NCI-H446 (cell line): ENCODE results near the gene WNT6.
A peak's percentile ranks its signal among the peaks of the same experiment; 100 is the strongest.

Experiments used
- DNase-seq, 2 experiments: peaks; one replicate each; lab custom pipeline; 2025; lab: John Stamatoyannopoulos, UW

The WNT6 gene

DNA sequence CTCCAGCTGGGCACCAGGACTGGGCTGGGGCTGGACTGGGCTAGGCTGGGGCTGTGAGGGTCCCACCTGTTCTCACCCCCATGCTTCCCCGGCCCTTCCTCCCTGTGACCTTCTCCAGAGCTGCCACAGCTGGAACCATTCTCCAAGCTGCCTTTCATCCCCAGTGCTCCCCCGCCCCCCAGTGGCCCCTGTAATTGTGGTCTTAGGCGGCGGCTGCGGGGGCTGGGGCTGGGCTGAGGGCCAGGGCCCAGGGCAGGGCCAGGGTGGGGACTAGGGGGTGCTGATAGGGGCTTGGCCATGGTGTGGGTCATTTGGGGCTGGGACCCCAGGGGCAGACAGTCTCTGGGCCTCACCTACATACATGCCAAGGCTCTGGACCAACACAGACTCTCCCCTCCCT is 18.3 kb downstream of the WNT6 start:
- no peak for DNase-seq

DNA sequence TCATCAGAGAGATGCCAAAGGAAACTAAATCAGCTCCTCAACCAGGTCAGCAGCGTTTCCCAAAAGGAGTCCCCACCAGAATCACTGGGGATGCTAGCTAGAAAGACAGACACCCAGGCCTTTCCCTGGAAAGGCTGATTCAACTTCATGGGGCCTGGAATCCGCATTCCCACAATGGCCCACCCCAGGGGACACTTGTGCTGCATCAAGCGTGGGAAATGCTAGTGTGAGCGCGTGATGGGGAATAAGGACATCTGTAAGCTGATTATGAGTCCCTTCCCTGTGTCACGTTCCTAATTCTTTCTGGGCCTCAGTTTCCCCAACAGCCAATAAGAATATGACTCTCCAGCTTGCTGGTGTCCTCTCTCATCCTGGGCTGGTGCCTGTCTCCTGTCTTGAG is 18.9 kb downstream of the WNT6 start:
- DNase-seq: no peak

GRCh38 chr2:218878926-218879761 is 19.5 kb downstream of the WNT6 start:
- no peak for DNase-seq

- no peak for DNase-seq
These were observed 20.1 kb downstream of the WNT6 start for GRCh38 chr2:218879776-218880101.

DNA sequence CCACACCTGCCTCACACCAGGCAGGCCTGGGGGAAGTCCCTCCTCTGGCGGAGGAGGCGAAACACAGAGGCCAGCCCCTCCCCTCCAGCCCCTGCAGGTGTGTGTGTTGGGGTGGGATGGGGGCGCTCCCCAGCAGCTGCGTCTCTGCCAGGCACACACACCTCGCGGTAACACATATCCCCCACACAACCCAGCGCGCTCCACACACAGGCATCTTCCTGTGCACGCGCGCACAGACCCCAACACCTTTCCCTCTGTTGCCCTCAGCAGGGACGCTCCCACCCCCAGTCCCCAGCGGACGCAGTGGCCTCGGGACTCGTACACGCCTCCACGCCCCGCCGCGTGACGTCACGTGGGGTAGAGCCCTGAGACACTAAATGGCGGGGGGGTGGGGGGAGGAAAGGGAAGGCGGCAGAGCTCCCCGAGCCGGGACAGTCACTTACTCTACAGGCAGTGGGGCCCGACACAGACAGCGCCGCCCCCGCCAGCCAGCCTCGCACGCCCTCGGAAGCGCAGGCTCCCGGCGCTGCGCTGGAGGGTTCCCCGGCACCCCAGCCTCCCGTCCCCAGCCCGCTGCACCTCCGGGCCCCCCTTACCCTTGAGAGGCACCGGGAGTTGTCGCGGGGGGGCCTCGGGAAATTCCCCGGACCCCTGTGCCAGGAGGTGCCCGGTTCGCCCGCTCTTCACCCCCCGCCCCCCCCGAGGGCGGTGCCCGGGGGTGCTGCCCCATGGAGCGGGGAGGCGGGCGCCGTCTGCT is 20.7 kb downstream of the WNT6 start, which contains the start of gene WNT10A:
Gene WNT10A (plus strand): TSS at position 751 of the 757 bp plus-strand sequence. CDS start 144 bp downstream, outside the sequence.
- DNase-seq: no peak

DNA sequence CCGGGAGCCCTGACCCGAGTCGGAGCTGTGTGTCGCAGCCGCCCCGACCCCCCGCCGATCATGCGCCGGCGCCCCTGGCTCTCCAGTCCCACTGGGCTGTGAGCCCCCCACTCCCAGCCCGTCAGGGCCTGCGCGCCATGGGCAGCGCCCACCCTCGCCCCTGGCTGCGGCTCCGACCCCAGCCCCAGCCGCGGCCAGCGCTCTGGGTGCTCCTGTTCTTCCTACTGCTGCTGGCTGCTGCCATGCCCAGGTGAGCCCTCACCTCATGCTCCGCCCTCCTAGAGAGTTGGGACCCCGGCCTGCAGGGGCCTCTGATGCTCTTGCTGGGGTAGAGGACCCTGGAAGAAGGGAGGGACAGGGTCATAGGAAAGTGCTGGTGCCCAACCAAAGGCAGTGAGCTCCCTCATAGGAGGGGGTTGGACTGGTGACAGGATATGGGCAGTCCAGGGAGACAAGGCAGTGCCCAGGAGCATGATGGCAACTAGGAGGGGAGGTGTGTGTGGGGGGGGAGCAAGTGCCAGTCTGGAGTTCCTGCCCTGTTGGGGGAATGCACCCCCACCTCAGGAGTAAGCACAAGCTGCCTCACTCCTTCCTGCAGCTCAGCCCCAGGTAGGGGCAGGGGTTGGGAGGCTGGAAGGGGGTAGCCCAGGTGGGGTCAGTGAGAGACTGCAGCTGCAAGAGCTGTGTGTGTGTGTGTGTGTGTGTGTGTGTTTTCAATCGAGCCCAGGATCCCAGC is 21.4 kb downstream of the WNT6 start:
- no peak for DNase-seq

- DNase-seq: peak; percentile 18 to 62
These were observed 22.3 kb downstream of the WNT6 start for GRCh38 chr2:218881744-218882460.

DNA sequence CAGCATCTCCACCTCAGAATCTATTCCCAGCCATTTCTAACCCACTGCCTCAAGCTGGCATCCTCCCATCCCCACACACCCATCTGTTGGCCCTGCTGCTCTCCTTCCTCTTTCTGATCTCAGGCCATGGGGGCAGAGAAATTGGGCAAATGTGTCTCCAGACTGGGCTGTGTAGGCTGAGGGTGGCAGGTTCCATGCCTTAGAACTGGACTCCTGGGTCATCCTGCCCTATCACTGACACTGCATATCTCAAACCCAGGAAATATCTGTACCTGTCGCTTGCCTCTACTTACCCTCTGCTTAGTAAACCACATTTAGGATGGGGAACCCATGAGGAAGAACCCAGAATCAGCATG is 22.8 kb downstream of the WNT6 start:
- DNase-seq: no peak

- DNase-seq: no peak
These were observed 23.3 kb downstream of the WNT6 start for GRCh38 chr2:218882866-218883366.

DNA sequence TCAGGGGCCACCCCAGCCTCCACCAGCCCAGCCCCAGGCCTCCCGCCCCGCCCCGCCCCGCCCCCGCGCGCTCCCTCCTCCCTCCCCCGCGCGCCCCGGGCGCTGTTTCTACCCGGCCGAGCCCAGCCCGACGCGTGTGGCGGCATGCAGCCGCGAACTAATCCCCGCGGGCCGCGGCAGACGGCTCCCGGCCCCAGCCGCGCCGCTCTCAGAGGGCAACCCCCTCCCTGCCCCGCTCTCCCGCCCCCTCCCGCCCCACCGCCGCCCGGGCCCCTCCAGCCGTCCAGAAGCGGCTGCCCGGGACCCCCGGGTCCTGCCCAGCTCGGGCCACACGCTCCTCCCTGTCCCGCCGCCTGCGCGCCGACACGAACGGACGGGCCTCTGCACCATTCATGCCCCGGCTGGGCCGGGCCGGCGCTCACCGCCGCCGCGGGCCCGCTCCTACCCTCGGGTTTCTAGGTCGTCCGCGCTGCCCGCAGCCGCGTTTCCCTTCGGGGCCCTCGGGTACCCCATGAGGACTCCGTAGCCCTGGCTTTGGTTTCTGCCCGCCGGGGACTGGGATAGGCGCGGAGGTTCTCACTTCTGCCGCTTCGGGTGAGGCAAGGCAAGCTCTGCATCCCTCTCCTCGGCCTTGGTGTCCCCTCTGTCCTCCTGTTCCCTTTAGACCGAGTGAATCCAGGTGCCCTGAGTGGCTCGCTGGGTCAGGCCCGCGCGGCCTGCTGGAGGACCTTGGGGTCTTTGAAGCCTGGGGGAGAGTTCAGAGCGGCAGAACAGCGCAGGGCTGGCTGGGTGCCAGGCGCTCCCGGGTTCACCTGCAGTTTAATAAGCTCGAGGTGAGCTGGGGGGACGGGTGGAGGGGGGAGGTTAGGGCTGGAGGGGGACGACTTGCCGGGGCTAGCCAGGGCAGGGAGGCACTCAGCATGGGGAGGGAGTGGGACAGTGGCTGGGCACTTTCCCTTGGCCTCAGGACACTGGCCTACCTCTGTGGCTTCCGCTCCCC is 24.2 kb downstream of the WNT6 start:
- DNase-seq: no peak

- no peak for DNase-seq
These were observed 24.9 kb downstream of the WNT6 start for GRCh38 chr2:218884519-218884918.

- DNase-seq: peak in 1 of 2 experiments; percentile 73
These were observed 26.7 kb downstream of the WNT6 start for GRCh38 chr2:218885981-218886947.

DNA sequence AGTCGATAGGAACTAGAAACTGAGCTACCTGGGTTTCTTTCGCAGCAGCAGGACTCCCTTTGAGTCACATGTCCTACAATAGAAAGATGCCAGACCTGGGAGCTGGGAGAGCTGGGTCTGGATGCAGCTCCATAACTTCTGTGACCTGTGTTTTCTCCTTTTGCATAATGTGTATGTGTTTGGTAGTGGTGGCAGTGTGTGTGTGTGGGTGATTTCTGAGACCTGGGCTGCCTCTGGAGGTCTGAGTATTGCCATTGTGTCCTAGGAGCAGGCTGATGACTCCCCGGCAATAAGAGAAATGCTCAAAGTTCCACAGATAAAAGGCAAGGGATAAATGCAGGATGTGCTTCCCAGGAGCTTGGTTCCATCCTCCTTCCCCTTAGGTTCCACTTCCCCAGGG is 27.5 kb downstream of the WNT6 start:
- DNase-seq: no peak

DNA sequence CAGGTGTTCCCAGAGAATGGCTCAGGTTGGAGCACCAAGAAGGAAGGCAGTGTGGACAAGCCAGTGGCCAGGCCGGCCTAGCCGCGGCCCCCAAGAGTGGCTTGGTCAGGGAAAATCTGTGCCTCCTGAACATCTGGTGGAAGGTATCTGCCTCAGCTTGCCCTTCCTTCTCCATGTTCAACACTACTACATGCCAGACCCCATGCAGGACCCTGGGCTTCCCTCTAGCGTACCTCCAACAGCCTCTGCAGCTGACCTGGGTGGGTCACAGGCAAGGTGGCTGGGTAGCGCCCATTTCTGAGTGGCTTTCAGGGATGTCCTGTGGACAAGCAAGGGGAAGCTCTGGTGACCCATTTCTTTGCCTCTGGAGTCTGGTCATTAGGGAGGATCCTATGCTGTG is 28.7 kb downstream of the WNT6 start:
- DNase-seq: no peak

DNA sequence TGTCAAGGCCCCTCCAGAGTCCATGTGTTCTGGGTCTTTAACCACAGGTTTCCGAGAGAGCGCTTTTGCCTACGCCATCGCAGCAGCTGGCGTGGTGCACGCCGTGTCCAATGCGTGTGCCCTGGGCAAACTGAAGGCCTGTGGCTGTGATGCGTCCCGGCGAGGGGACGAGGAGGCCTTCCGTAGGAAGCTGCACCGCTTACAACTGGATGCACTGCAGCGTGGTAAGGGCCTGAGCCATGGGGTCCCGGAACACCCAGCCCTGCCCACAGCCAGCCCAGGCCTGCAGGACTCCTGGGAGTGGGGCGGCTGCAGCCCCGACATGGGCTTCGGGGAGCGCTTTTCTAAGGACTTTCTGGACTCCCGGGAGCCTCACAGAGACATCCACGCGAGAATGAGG is 30.3 kb downstream of the WNT6 start:
- no peak for DNase-seq

GRCh38 chr2:218890369-218890768 is 30.8 kb downstream of the WNT6 start:
- no peak for DNase-seq

DNA sequence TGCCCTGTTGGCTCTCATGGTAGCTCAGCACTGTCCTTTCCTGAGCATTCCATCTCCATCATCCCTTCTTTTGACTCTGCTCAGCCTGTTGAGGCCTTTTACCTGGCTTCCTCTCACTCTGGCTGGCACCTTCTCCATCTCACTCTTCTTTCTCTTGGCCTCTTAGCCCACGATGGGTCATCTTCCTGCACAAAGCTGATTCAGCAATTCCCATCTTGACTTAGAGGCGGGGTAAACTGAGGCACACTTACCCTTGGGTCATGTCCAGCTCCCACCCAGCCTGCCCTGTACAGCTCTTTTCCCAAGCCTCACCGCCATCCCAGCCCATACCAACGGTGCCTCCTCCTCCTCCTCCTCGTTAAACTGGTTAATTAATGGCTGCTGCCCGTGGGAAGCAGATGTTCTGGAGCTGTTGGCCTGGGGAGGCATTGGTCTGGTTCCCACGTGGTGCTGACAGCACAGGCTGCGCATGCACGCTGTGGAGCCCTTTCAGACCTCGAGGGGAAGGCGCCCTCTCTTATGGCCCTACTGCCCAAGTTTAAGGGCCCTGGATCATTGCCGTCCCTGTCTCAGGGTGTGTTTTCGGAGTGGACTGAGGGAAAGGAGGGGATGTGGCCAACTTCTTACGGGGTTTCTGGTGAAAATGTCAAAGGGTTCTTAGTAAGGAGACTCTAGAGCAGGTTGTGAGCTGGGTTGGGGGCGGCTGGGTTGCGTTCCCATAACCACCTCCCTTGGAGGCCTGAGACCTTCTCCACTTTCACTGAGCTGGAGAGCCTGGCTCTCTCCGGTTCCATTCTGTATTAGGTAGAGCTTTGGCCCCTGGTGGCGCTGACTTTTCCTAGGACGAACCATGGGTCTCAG is 31.9 kb downstream of the WNT6 start:
- no peak for DNase-seq

DNA sequence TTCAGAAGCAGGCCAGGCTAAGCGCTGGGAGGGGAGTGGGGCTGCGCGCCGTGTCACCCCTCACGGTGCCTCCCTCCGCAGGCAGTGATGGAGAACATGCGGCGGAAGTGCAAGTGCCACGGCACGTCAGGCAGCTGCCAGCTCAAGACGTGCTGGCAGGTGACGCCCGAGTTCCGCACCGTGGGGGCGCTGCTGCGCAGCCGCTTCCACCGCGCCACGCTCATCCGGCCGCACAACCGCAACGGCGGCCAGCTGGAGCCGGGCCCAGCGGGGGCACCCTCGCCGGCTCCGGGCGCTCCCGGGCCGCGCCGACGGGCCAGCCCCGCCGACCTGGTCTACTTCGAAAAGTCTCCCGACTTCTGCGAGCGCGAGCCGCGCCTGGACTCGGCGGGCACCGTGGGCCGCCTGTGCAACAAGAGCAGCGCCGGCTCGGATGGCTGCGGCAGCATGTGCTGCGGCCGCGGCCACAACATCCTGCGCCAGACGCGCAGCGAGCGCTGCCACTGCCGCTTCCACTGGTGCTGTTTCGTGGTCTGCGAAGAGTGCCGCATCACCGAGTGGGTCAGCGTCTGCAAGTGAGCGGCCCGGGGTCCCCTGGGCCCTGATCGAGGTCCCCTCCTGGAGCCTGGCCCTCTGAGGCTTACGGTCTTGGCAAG is 33.2 kb downstream of the WNT6 start:
- DNase-seq: no peak
